ENCODE data around the gene NR1I2.

DNA sequence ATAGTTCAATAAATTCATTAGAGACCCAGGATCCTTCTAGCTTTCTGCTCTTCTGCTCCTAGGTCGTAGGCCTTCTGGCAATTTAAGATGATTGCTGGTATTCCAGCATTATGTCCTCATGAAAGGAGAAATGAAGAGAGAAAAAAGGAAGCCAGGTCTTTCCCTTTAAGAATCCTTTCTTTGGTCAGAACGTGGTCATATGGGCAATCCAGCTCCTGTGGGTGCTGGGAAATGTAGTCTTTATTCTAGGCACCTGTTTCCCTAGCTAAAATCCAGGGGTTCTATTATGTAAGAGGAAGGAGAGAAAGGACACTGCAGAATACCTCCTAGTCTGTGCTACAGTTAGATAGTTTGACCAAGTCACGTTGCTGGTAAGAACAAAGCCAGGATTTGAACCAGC is 35.5 kb upstream of the NR1I2 start:
- TF ChIP-seq RAD21 (IDR thresholded peaks at IDR 0.05), result no peak
- TF ChIP-seq, protein P1, sequence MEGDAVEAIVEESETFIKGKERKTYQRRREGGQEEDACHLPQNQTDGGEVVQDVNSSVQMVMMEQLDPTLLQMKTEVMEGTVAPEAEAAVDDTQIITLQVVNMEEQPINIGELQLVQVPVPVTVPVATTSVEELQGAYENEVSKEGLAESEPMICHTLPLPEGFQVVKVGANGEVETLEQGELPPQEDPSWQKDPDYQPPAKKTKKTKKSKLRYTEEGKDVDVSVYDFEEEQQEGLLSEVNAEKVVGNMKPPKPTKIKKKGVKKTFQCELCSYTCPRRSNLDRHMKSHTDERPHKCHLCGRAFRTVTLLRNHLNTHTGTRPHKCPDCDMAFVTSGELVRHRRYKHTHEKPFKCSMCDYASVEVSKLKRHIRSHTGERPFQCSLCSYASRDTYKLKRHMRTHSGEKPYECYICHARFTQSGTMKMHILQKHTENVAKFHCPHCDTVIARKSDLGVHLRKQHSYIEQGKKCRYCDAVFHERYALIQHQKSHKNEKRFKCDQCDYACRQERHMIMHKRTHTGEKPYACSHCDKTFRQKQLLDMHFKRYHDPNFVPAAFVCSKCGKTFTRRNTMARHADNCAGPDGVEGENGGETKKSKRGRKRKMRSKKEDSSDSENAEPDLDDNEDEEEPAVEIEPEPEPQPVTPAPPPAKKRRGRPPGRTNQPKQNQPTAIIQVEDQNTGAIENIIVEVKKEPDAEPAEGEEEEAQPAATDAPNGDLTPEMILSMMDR (IDR thresholded peaks at IDR 0.05; ENCODE audit: low read depth, low read length, missing input control), result no peak
- no peak for TF ChIP-seq TAF1 (conservative IDR thresholded peaks at IDR 0.05)

Data from liver (tissue), 3 donors.